Measurements from ENCODE around the gene STKLD1. TPM values are rescaled to one million over a fixed set of nuclear protein-coding genes. Genes with fewer than 3 reads are reported as not detected.
"Not testable (repeated sequence)": the region's sequence is repeated elsewhere in the genome, so short reads cannot be mapped to it uniquely, and the experiment has no call there.

The STKLD1 gene
- total RNA-seq, 3 donors from 2014 or later, result 0.59 to 3.9 (median 0.96) TPM

DNA sequence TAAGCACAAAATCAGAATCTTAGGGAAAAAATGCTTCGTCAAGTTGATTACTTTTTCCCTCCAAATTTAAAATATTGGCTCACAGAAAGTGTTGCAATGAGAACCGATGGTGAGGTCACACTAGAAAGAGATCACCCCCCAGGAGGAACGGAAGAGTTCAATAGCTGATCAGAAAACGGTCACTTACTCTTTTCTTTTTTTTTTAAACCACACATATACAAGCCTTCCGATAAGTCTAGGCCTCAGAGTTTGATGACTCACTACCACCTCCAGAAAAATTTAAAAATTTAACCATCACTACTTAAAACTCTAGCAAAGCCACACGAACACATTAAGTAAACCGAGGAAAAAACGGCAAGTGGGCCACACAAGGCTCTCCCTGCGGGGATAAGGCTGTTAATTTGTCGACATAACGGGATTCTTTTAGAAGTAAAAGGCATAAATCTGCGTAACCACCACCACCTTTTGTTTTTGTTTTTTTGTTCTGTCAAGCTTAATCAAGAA, 1.5 kb upstream of the STKLD1 start:
- Histone ChIP-seq H3K9me3 (no peaks in the 10 kb centered on the region), H3K4me3 (peak overlapping the region; percentile 95 to 99 (median 97)), H3K27me3 (no peaks in the 10 kb centered on the region), H3K36me3 (no peaks in the 10 kb centered on the region), H3K27ac (peak overlapping the region; percentile 97 to 98), H3K4me1 (peaks cover 0 to 15% of the 10 kb centered on the region in 2 donors)
- intact Hi-C loops (cut with DNase I; ENCODE audit: low total_unique reads), result no loop called here
- no peak for DNase-seq (ENCODE audit: low spot score in 2 of 2)
- TF ChIP-seq CTCF (IDR thresholded peaks at IDR 0.05), result no peak
- TF ChIP-seq POLR2AphosphoS5 (IDR thresholded peaks at IDR 0.05), result no peak

GRCh38 chr9:133375116-133375723, 946 bp upstream of the STKLD1 start:
- DNase-seq (ENCODE audit: low spot score in 2 of 2), result no peak
- Histone ChIP-seq H3K27ac (peak overlapping the region; percentile 97 to 98), H3K9me3 (no peaks in the 10 kb centered on the region), H3K4me1 (peaks cover 0 to 11% of the 10 kb centered on the region in 2 donors), H3K4me3 (peak overlapping the region; percentile 95 to 99 (median 97)), H3K27me3 (no peaks in the 10 kb centered on the region), H3K36me3 (no peaks in the 10 kb centered on the region)
- no peak for TF ChIP-seq CTCF (IDR thresholded peaks at IDR 0.05)
- TF ChIP-seq POLR2AphosphoS5 (IDR thresholded peaks at IDR 0.05), result peak in 1 of 3 donors; percentile 16
- intact Hi-C loops (cut with DNase I; ENCODE audit: low total_unique reads), result no loop called here

DNA sequence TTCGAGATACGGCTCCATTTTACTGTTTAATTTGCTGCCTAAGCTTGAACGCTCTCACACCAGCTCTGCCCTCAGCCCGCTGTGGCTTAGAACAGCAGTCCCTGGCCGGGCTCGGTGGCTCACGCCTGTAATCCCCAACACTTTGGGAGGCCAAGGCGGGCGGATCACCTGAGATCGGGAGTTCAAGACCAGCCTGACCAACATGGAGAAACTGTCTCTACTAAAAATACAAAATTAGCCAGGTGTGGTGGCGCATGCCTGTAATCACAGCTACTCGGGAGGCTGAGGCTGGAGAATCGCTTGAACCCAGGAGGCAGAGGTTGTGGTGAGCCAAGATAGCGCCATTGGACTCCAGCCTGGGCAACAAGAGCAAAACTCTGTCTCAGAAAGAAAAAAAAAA, 1.1 kb downstream of the STKLD1 start:
- intact Hi-C loops (cut with DNase I; ENCODE audit: low total_unique reads), result not testable (repeated sequence)

DNA sequence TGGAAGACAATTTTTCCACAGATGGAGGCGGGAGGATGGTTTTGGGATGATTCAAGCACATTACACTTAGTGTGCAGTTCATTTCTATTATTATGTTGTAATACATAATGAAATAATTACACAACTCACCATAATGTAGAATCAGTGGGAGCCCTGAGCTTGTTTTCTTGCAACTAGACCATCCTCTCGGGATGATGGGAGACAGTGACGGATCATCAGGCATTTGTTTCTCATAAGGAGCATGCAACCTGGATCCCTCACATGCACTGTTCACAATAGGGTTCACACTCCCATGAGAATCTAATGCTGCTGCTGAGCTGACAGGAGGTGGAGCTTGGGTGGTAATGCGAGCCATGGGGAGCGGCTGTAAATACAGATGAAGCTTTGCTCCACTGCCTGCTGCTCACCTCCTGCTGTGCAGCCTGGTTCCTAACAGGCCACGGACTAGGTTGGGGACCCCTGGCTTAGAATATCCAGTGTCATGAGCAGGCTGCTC, 1.6 kb downstream of the STKLD1 start:
- intact Hi-C loops (cut with DNase I; ENCODE audit: low total_unique reads), result no loop called here
- Histone ChIP-seq H3K36me3 (no peaks in the 10 kb centered on the region), H3K4me1 (no peaks in the 10 kb centered on the region), H3K4me3 (no peak overlapping the region), H3K27ac (peak overlapping the region; percentile 10 to 70), H3K27me3 (no peaks in the 10 kb centered on the region), H3K9me3 (no peaks in the 10 kb centered on the region)
- no peak for DNase-seq (ENCODE audit: low spot score in 2 of 2)
- TF ChIP-seq POLR2AphosphoS5 (IDR thresholded peaks at IDR 0.05), result no peak
- TF ChIP-seq CTCF (IDR thresholded peaks at IDR 0.05), result no peak
- no peak for TF ChIP-seq POLR2A (IDR thresholded peaks at IDR 0.05)

More for the DNA sequence above, 1.1 kb downstream of the STKLD1 start:
- DNase-seq (ENCODE audit: low spot score in 2 of 2); H3K27me3 ChIP-seq; H3K9me3 ChIP-seq; H3K36me3 ChIP-seq; H3K4me1 ChIP-seq: not testable (repeated sequence)
- Histone ChIP-seq H3K4me3 (peak overlapping the region in 1 of 3 donors; percentile 36), H3K27ac (peak overlapping the region; percentile 10 to 70)

DNA sequence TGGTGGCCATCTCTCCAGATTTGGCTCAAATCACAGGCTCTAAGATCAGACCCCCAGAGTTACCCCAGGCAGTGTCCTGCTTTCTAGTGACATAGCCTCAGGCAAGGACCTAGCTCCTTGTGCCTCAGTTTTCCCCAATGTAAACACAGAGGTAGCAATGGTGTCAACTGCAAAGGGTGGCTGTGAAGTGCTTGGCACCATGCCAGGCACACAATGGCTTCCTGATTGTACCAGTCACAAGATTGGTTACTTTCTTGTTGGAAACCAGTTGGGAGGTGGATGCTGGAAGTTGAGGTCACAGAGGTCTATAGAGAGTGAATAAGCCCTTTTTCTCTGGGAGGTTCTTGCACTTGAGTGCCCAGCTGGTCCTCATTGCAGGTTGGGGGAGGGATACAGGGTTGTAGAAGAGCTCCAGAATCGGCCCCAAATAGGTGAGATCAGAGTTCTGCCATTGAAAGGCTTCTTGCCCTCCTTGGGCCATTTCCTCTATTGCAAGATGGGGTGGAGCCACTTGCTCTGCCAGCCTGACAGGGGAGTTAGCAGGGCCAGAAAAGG, 2.3 kb downstream of the STKLD1 start:
- TF ChIP-seq POLR2AphosphoS5 (IDR thresholded peaks at IDR 0.05) (no peak), POLR2A (IDR thresholded peaks at IDR 0.05) (no peak), CTCF (IDR thresholded peaks at IDR 0.05) (no peak)
- H3K4me3 ChIP-seq, result no peak overlapping the region

More for the DNA sequence above, 2.3 kb downstream of the STKLD1 start:
- no peak for DNase-seq (ENCODE audit: low spot score in 2 of 2)
- intact Hi-C loops (cut with DNase I; ENCODE audit: low total_unique reads), result no loop called here
- no peaks in the 10 kb centered on the region for H3K9me3 ChIP-seq
- H3K36me3 ChIP-seq, result no peaks in the 10 kb centered on the region
- H3K4me1 ChIP-seq, result no peaks in the 10 kb centered on the region
- H3K27me3 ChIP-seq, result no peaks in the 10 kb centered on the region
- peak overlapping the region in 1 of 2 donors; percentile 41 for H3K27ac ChIP-seq

Data from breast epithelium (tissue), 4 donors.